ENCODE data around the gene GPN2. TPM values are rescaled to one million over a fixed set of nuclear protein-coding genes. Genes with fewer than 3 reads are reported as not detected.
A peak's percentile ranks its signal among the peaks of the same experiment; 100 is the strongest.

Gene GPN2
- total and polyA plus RNA-seq, 9 of the 15 experiments (the other 6 are each of a cell fraction or from before 2014, with no cell fraction given) = 9.9 to 58.8 (median 20.4) TPM

DNA sequence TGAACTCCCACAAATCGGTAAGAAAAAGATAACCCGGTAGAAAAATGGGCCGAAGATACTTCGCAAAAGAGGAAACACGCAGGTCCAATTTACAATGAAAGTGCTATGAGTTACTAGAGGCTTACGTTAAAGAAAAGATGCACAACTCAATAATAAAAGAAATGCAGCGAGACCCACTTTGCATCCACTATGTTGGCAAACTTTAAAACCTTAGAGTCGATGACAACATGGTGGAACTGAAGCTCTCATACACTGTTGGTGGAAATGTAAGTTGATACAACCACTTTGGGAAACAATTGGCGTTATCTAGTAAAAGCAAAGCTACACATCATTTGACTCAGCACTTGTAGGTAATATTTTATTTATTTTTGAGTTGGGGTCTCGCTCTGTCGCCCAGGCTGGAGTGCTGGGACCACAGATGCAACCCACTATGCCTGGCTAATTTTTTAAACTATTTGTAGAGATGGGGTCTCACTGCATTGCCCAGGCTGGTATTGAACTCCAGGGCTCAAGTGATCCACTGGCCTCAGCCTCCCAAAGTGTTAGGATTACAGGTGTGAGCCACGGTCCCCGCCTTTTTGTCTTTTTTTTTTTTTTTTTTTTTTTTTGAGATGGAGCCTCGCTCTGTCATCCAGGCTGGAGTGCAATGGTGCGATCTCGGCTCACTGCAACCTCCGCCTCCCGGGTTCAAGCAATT is 10.9 kb upstream of the GPN2 start (continued):
- TF ChIP-seq NR2C1 (IDR thresholded peaks at IDR 0.05) = no peak
- 0 out of 2 replicates have a peak, but pooled peaks have one; percentile 3 for TF ChIP-seq NR2C1 (tag; IDR thresholded peaks at IDR 0.05)
- 0 out of 2 replicates have a peak, but pooled peaks have one; percentile 37 for TF ChIP-seq ZNF239 (CRISPR knock-in tag; IDR thresholded peaks at IDR 0.05)
- no peak for TF ChIP-seq MXD1 (CRISPR knock-in tag; IDR thresholded peaks at IDR 0.05; ENCODE audit: borderline replicate concordance, poor library complexity, severe bottlenecking)
- TF ChIP-seq IRF2 (CRISPR knock-in tag; IDR thresholded peaks at IDR 0.05) = no peak
- 0 out of 2 replicates have a peak, but pooled peaks have one; percentile 33 for TF ChIP-seq SMARCC2 (IDR thresholded peaks at IDR 0.05; ENCODE audit: low read depth)
- TF ChIP-seq ZNF175 (CRISPR knock-in tag; IDR thresholded peaks at IDR 0.05; ENCODE audit: low read depth) = peak; percentile 31; the same call in 1 of the 2 replicates

DNA sequence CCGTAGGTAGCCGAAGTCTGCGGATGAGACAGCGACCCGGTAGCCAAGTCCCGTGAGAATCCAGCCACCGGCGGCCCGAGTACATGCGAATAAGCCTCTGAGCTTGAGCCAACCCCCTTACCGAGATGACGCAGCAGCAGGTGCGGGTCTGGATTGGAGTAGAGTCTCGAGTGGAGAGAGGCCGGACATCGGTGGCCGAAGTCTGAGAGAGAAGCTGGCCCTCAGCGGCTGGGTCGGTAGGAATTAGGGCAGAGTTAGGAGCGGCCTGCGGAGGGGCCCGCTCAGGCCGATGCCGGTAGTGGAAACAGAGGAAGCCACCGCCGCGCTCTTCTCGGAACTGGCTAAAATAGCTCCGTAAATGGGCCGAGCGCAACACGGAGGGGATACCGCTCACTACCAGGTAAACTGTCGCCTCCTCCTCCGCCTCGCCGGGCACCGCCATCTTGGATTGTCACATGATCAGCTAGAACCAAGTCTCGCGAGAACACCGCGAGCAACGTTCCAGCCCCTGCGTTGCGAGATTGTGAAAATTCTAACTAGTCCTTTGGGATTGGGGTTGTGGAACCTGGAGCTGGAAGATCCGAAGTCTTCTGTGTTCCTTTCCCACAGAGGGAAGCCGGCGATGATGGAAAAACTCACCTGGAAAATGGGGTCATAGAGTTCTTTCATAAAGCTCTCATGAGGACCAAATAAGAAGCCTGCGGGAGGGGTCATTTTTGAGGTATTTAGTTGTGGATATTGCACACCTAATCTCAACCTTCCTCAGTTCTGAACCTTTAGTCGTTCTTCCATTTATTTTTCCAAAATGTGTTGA is 10.1 kb upstream of the GPN2 start, which contains the start of gene GPATCH3:
Gene GPATCH3, minus strand, starts transcription at position 467 of the 814 bp plus-strand sequence. Its CDS starts 25 bp downstream, at position 442.
- Histone ChIP-seq H3K4me3 (peak within 1 kb of the TSS; percentile 91), H2AFZ (ENCODE audit: low read depth, low read length) (peak within 1 kb of the TSS; percentile 94), H4K20me1 (replicated peaks; ENCODE audit: control insufficient read depth, insufficient read depth, low read length) (no peaks in the 10 kb centered on the region), H3K9me3 (replicated peaks; ENCODE audit: control insufficient read depth, insufficient read depth, low read depth, low read length) (no peaks in the 10 kb centered on the region), H3K27me3 (ENCODE audit: control insufficient read depth in 2 of 2, insufficient read depth in 2 of 2, low read length in 2 of 2) (no peaks in the 10 kb centered on the region; a peak in 1 of 5 replicates), H3K27ac (ENCODE audit: extremely low read depth, low read depth, low read length) (peak within 1 kb of the TSS; percentile 81), H3K9ac (ENCODE audit: insufficient read depth in 1 of 2, low read depth in 2 of 2, low read length in 2 of 2) (peak within 1 kb of the TSS; percentile 88 to 97), H3K4me1 (replicated peaks in 1 of 2; ENCODE audit: control insufficient read depth in 2 of 2, insufficient read depth in 2 of 2, low read length in 2 of 2) (peaks cover 9 to 18% of the 10 kb centered on the region in 2 experiments; a peak in 4 of 5 replicates), H3K79me2 (ENCODE audit: control insufficient read depth, insufficient read depth, low read length) (peaks cover 35% of the 10 kb centered on the region), H3K36me3 (ENCODE audit: control insufficient read depth, insufficient read depth, low read length) (peaks cover 27% of the 10 kb centered on the region), H3K4me2 (ENCODE audit: insufficient read depth, low read length) (peak within 1 kb of the TSS; percentile 91), H3K9me1 (ENCODE audit: control insufficient read depth, insufficient read depth, low read length) (no peaks in the 10 kb centered on the region)
- BruUV-seq (replicated peaks) = TSS peak; percentile 79
- ATAC-seq = peak; percentile 92
- ChIA-PET POLR2A (interaction anchor here (0.6 to 5.8 kb wide), 23 partner anchors 9 to 400 kb away, joined by 3 to 110 read pairs (median 4); partner anchors contain the start of genes GPN2, NR0B2, NUDC and RPS6KA1), CTCF (ENCODE audit: low intra/inter-chr PET ratio) (interaction anchor here (0.6 kb wide), 1 partner anchor 10 kb away, joined by 4 read pairs; the partner anchor contains the start of gene GPN2)
- intact Hi-C loops (cut with micrococcal nuclease) (loop anchor here (1.0 kb wide), 1 partner anchor 10 kb away; the partner anchor contains the start of gene GPN2), in situ Hi-C loops (cut with MboI) (no loop called here)
- under 1% methylated on average over 50 of the region's 50 CpGs for WGBS (ENCODE audit: insufficient coverage, low coverage, missing lambda C conversion rate)
- FAIRE-seq = peak; percentile 96
- peak; percentile 92 to 99 (median 94) for DNase-seq (ENCODE audit: extremely low read depth in 1 of 4, low spot score in 3 of 4)
- TF ChIP-seq FOXJ2 (tag; IDR thresholded peaks at IDR 0.05) (no peak; the same call in 1 of the 2 replicates), KLF13 (tag; IDR thresholded peaks at IDR 0.05; ENCODE audit: borderline replicate concordance, low read depth) (peak; percentile 54; the same call in 1 of the 2 replicates), ATF3 (IDR thresholded peaks at IDR 0.05) (no peak), ATF3 (CRISPR knock-in tag; conservative IDR thresholded peaks at IDR 0.05) (no peak), SMARCA5 (IDR thresholded peaks at IDR 0.05) (no peak), ZNF408 (CRISPR knock-in tag; IDR thresholded peaks at IDR 0.05; ENCODE audit: low read depth) (no peak)
- TF ChIP-seq, protein P1, sequence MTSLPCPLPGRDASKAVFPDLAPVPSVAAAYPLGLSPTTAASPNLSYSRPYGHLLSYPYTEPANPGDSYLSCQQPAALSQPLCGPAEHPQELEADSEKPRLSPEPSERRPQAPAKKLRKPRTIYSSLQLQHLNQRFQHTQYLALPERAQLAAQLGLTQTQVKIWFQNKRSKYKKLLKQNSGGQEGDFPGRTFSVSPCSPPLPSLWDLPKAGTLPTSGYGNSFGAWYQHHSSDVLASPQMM (CRISPR knock-in tag; IDR thresholded peaks at IDR 0.05) = no peak
- TF ChIP-seq, protein P2, sequence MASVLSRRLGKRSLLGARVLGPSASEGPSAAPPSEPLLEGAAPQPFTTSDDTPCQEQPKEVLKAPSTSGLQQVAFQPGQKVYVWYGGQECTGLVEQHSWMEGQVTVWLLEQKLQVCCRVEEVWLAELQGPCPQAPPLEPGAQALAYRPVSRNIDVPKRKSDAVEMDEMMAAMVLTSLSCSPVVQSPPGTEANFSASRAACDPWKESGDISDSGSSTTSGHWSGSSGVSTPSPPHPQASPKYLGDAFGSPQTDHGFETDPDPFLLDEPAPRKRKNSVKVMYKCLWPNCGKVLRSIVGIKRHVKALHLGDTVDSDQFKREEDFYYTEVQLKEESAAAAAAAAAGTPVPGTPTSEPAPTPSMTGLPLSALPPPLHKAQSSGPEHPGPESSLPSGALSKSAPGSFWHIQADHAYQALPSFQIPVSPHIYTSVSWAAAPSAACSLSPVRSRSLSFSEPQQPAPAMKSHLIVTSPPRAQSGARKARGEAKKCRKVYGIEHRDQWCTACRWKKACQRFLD (CRISPR knock-in tag; IDR thresholded peaks at IDR 0.05) = peak; percentile 97

Data from K562 (cell line).